Fibroblast of villous mesenchyme (primary cell): Measurements from ENCODE around the gene IMPDH2. TPM values are rescaled to one million over a fixed set of nuclear protein-coding genes. Genes with fewer than 3 reads are reported as not detected.
A peak's percentile ranks its signal among the peaks of the same experiment; 100 is the strongest.

Experiments used
- DNase-seq: peaks from one replicate; pipeline ENCODE4 v3.0.0-alpha.2; 2010; ENCODE audit warnings: low read depth
- H3K4me3 ChIP-seq: 2 replicates; pipeline ENCODE4 v1.5.1; 2011; ENCODE audit warnings: low read depth, mild to moderate bottlenecking, low read length
- total RNA-seq: library from RNA; depleted of rRNA; stranded (reverse); fragments of >200 nt; gene quantifications from 2 replicates; pipeline ENCODE4 v1.2.3, GENCODE V29; 2012
- TF ChIP-seq, protein P1 (sequence below): IDR thresholded peaks from 2 replicates; pipeline ENCODE4 v1.5.1; 2012; ENCODE audit warnings: low read depth, mild to moderate bottlenecking, low read length; ENCODE audit not compliant: insufficient read depth

The IMPDH2 gene
- total RNA-seq, 1 donor: 225 TPM

- no peak overlapping the region for H3K4me3 ChIP-seq
- TF ChIP-seq, protein P1, sequence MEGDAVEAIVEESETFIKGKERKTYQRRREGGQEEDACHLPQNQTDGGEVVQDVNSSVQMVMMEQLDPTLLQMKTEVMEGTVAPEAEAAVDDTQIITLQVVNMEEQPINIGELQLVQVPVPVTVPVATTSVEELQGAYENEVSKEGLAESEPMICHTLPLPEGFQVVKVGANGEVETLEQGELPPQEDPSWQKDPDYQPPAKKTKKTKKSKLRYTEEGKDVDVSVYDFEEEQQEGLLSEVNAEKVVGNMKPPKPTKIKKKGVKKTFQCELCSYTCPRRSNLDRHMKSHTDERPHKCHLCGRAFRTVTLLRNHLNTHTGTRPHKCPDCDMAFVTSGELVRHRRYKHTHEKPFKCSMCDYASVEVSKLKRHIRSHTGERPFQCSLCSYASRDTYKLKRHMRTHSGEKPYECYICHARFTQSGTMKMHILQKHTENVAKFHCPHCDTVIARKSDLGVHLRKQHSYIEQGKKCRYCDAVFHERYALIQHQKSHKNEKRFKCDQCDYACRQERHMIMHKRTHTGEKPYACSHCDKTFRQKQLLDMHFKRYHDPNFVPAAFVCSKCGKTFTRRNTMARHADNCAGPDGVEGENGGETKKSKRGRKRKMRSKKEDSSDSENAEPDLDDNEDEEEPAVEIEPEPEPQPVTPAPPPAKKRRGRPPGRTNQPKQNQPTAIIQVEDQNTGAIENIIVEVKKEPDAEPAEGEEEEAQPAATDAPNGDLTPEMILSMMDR: no peak
- no peak for DNase-seq
Measured at GRCh38 chr3:49053543-49053942, 24.3 kb upstream of the IMPDH2 start.

- TF ChIP-seq, protein P1: no peak
Measured at GRCh38 chr3:49035281-49035680, 6.1 kb upstream of the IMPDH2 start.

GRCh38 chr3:49034650-49035049 is 5.5 kb upstream of the IMPDH2 start:
- TF ChIP-seq, protein P1: no peak
- no peak overlapping the region for H3K4me3 ChIP-seq
- DNase-seq: no peak

More at GRCh38 chr3:49035281-49035680, 6.1 kb upstream of the IMPDH2 start:
- DNase-seq: no peak
- H3K4me3 ChIP-seq: no peak overlapping the region

GRCh38 chr3:49032646-49033304 is 3.6 kb upstream of the IMPDH2 start:
- TF ChIP-seq, protein P1: no peak
- H3K4me3 ChIP-seq: no peak overlapping the region
- DNase-seq: peak; percentile 10

- no peak overlapping the region for H3K4me3 ChIP-seq
- DNase-seq: no peak
- TF ChIP-seq, protein P1: no peak
Measured at GRCh38 chr3:49030321-49030720, 1.1 kb upstream of the IMPDH2 start.

DNA sequence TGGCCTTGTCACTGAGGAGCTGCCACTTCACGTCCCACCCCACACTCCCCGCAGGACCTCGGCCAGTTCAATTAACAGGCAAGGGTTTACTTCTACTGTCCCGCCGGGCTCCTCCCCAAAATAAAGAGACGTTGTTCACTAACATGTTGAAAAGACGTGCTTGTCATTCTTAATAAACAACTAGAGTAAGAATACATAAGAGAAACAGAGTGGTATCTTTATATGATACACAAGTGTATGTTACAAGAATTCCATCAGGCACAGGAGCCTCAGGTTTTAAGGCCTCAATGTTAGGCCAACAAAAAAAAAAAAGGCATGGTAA is 326 bp upstream of the IMPDH2 start:
- no peak for DNase-seq
- peak overlapping the region; percentile 73 for H3K4me3 ChIP-seq
- TF ChIP-seq, protein P1: no peak

GRCh38 chr3:49028298-49028672 is 913 bp downstream of the IMPDH2 start:
- peak overlapping the region; percentile 73 for H3K4me3 ChIP-seq
- no peak for DNase-seq
- TF ChIP-seq, protein P1: no peak
